Breast epithelium (tissue), 4 donors: ENCODE data around the gene PDZD2. TPM values are rescaled to one million over a fixed set of nuclear protein-coding genes. Genes with fewer than 3 reads are reported as not detected.
"Not testable (repeated sequence)": the region's sequence is repeated elsewhere in the genome, so short reads cannot be mapped to it uniquely, and the experiment has no call there.

Experiments
- DNase-seq, 2 donors: peaks; one replicate each; pipeline ENCODE4 v3.0.0-alpha.2; 2019; ENCODE audit warnings: low spot score in 2 of 2
- H3K27ac ChIP-seq, 2 donors: fragments of 200-600 bp; sonication (generic) in 1 of 2; one replicate each; pipeline ENCODE4 v1.5.1; 2016 to 2019; ENCODE audit warnings: mild to moderate bottlenecking in 1 of 2
- H3K27me3 ChIP-seq, 2 donors: fragments of 200-600 bp; sonication (generic) in 1 of 2; one replicate each; pipeline versions ENCODE4 v1.5.1 to v1.6.0; 2017 to 2019; ENCODE audit warnings: control low read depth in 1 of 2, mild to moderate bottlenecking in 1 of 2
- H3K36me3 ChIP-seq: fragments of 200-600 bp; one replicate; pipeline ENCODE4 v1.5.1; 2019
- H3K4me1 ChIP-seq, 2 donors: fragments of 200-600 bp; sonication (generic); one replicate each; pipeline ENCODE4 v1.5.1; 2016 to 2019; ENCODE audit warnings: control low read depth in 1 of 2
- H3K4me3 ChIP-seq, 3 donors: fragments of 200-600 bp; sonication (generic); 1 replicate in 2 of 3; 2 replicates in 1 of 3; pipeline ENCODE4 v1.5.1; 2016 to 2019; ENCODE audit warnings: mild to moderate bottlenecking in 3 of 3, moderate library complexity in 2 of 3
- H3K9me3 ChIP-seq, 2 donors: fragments of 200-600 bp; sonication (generic) in 1 of 2; one replicate each; pipeline ENCODE4 v1.5.1; 2016 to 2019; ENCODE audit warnings: control low read depth in 1 of 2
- POLR2A ChIP-seq: fragments of 450-650 bp; IDR thresholded peaks from one replicate; pipeline ENCODE4 v1.6.1; 2016; ENCODE audit warnings: antibody characterized with exemption, mild to moderate bottlenecking, moderate library complexity
- POLR2AphosphoS5 ChIP-seq, 3 donors: sonication (generic); formaldehyde crosslinking; IDR thresholded peaks; one replicate each; pipeline ENCODE4 v1.6.1; 2017; ENCODE audit warnings: antibody characterized with exemption in 3 of 3
- intact Hi-C: fragments of 100-400 bp; cut with DNase I; formaldehyde crosslinking; loops from one replicate; pipeline ENCODE4 v1.15.1; 2023; ENCODE audit warnings: low total_unique reads
- total RNA-seq, 3 donors: library from RNA; depleted of rRNA; stranded (reverse); fragments of >200 nt; gene quantifications; one replicate each; pipeline ENCODE4 v1.1.0, GENCODE V29; 2016
- TF ChIP-seq, protein P1 (sequence below), 3 donors: fragments of 450-650 bp; IDR thresholded peaks; one replicate each; pipeline ENCODE4 v1.5.1; 2016 to 2017; ENCODE audit warnings: antibody characterized with exemption in 3 of 3, mild to moderate bottlenecking in 3 of 3, moderate library complexity in 3 of 3

Gene PDZD2
- total RNA-seq, 3 donors from 2014 or later = 16.8 to 23.3 (median 17.7) TPM

DNA sequence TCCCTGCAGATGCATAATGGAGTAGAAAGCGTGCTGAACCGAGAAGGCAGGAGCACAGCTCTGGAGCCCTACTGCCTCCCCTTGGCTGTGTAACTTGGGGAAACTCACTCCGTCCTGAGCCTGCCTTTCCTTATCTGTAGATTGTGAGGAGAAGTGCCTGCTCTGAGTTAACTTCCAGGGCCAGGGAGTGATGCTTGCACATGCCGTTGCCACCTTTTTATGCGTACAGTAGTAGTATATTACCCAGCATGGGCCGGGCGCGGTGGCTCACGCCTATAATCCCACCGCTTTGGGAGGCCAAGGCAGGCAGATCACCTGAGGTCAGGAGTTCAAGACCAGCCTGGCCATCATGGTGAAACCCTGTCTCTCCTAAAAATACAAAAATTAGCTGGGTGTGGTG, 87.1 kb downstream of the PDZD2 start:
- H3K4me3 ChIP-seq = no peak overlapping the region
- H3K9me3 ChIP-seq = no peaks in the 10 kb centered on the region
- TF ChIP-seq POLR2A (no peak), POLR2AphosphoS5 (IDR thresholded peaks at IDR 0.05) (no peak)
- TF ChIP-seq, protein P1, sequence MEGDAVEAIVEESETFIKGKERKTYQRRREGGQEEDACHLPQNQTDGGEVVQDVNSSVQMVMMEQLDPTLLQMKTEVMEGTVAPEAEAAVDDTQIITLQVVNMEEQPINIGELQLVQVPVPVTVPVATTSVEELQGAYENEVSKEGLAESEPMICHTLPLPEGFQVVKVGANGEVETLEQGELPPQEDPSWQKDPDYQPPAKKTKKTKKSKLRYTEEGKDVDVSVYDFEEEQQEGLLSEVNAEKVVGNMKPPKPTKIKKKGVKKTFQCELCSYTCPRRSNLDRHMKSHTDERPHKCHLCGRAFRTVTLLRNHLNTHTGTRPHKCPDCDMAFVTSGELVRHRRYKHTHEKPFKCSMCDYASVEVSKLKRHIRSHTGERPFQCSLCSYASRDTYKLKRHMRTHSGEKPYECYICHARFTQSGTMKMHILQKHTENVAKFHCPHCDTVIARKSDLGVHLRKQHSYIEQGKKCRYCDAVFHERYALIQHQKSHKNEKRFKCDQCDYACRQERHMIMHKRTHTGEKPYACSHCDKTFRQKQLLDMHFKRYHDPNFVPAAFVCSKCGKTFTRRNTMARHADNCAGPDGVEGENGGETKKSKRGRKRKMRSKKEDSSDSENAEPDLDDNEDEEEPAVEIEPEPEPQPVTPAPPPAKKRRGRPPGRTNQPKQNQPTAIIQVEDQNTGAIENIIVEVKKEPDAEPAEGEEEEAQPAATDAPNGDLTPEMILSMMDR (IDR thresholded peaks at IDR 0.05) = no peak
- no peaks in the 10 kb centered on the region for H3K27me3 ChIP-seq
- intact Hi-C loops = loop anchor here (1.0 kb wide), 1 partner anchor 16 kb away; no protein-coding TSS in a partner anchor
- H3K27ac ChIP-seq = no peak overlapping the region
- H3K4me1 ChIP-seq = no peaks in the 10 kb centered on the region
- H3K36me3 ChIP-seq = no peaks in the 10 kb centered on the region
- DNase-seq = no peak

DNA sequence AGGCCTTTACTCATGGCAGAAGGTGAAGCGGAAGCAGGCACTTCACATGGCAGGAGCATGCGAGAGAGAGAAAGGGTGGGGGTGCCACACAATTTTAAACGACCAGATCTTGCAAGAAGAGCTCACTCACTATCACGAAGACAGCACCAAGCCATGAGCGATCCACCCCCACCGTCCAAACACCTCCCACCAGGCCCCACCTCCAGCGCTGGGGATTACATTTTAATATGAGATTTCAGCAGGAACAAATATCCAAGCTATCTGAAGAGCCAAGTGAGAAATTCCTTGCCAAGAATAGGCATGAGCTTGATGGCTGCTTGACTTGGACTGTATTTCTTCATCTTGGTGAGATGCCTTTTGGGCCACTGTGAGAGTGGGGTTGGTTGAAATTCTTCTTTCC, 88.0 kb downstream of the PDZD2 start:
- intact Hi-C loops = no loop called here
- H3K4me3 ChIP-seq = no peak overlapping the region
- no peaks in the 10 kb centered on the region for H3K36me3 ChIP-seq
- H3K9me3 ChIP-seq = no peaks in the 10 kb centered on the region
- H3K4me1 ChIP-seq = no peaks in the 10 kb centered on the region
- H3K27me3 ChIP-seq = no peaks in the 10 kb centered on the region
- TF ChIP-seq POLR2AphosphoS5 (IDR thresholded peaks at IDR 0.05) (no peak), POLR2A (no peak)
- TF ChIP-seq, protein P1 (IDR thresholded peaks at IDR 0.05) = no peak
- DNase-seq = no peak
- no peak overlapping the region for H3K27ac ChIP-seq

DNA sequence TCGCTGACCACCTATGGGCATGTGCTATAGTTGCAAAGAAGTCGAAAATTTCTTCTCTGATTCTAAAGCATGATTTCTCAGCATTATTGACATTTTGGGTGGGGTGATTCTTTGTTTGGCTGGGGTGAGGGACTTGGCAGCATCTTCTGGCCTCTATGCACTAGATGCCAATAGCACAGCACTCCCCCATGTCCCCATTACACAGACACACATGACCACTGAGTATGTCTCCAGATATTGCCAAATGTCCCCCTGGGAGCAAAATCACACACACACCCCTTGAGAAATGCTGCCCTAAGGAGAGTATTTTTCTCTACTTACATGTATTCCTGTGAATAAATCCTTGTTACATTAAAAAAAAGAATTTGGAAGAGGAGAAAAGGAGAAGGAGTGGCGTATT, 89.1 kb downstream of the PDZD2 start:
- Histone ChIP-seq H3K36me3 (no peaks in the 10 kb centered on the region), H3K27ac (no peak overlapping the region), H3K27me3 (no peaks in the 10 kb centered on the region), H3K4me1 (no peaks in the 10 kb centered on the region), H3K9me3 (no peaks in the 10 kb centered on the region), H3K4me3 (no peak overlapping the region)
- TF ChIP-seq, protein P1 (IDR thresholded peaks at IDR 0.05) = no peak
- TF ChIP-seq POLR2A = no peak
- no peak for TF ChIP-seq POLR2AphosphoS5 (IDR thresholded peaks at IDR 0.05)
- intact Hi-C loops = no loop called here
- DNase-seq = no peak

DNA sequence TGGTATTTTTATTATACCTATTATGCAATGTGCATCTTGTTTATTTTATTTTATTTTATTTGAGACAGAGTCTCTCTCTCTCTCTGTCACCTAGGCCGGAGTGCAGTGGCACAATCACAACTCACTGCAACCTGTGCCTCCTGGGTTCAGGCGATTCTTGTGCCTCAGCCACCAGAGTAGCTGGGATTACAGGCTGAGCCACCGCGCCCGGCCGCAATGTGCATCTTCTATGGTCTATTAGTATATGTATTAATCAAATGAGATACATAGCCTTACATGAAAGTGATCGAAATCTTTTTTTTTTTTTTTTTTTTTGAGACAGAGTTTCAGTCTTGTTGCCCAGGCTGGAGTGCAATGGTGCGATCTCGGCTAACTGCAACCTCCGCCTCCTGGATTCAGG, 89.9 kb downstream of the PDZD2 start:
- H3K9me3 ChIP-seq, H3K4me1 ChIP-seq, intact Hi-C loops, H3K4me3 ChIP-seq, H3K27me3 ChIP-seq, H3K27ac ChIP-seq, H3K36me3 ChIP-seq, DNase-seq: not testable (repeated sequence)

DNA sequence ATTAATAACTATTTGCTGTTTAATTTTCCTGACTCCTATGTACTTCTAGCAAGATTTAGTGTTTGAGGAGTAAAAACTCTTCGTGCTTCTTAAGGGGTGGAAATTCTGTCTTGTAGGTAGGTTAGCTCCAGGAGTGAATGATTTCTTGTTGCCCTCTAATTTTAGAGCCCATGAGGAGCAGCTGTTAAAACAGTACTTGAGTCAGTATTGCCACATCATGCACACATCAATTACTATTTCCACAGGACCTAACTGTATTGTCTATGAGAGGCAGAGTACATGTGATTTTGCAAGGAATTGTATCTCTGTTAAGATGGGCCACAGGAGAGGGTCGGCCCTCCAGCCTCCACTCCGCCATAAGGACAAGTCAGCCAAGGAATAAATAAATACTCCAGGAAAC, 91.2 kb downstream of the PDZD2 start:
- H3K9me3 ChIP-seq = no peaks in the 10 kb centered on the region
- no peaks in the 10 kb centered on the region for H3K27me3 ChIP-seq
- no peak for DNase-seq
- no peak overlapping the region for H3K27ac ChIP-seq
- no peak overlapping the region for H3K4me3 ChIP-seq
- H3K4me1 ChIP-seq = no peaks in the 10 kb centered on the region
- H3K36me3 ChIP-seq = no peaks in the 10 kb centered on the region
- TF ChIP-seq, protein P1 (IDR thresholded peaks at IDR 0.05) = no peak
- TF ChIP-seq POLR2AphosphoS5 (IDR thresholded peaks at IDR 0.05) (no peak), POLR2A (no peak)
- intact Hi-C loops = no loop called here

DNA sequence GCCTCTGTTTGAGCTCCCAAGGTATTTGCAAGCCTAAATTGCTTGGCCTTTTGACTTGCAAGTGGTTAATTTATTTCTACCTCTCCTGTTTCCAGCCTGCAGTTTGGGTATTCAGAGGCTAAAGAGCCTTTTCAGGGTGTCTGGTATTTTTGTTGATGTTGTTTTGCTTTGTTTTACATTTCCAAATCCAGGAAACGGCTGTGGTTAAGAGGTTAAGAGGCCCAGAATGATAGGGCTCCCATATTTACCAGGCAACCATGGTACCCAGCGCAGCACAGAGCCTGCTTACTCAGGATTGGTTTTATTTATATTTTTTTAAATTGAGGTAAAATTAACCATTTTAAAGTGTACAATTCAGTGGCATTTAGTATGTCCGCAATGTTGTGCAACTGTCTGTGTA, 92.1 kb downstream of the PDZD2 start:
- TF ChIP-seq, protein P1 (IDR thresholded peaks at IDR 0.05) = no peak
- TF ChIP-seq POLR2AphosphoS5 (IDR thresholded peaks at IDR 0.05) = no peak
- no peak for TF ChIP-seq POLR2A
- intact Hi-C loops = no loop called here
- H3K36me3 ChIP-seq = no peaks in the 10 kb centered on the region
- no peaks in the 10 kb centered on the region for H3K27me3 ChIP-seq
- no peaks in the 10 kb centered on the region for H3K4me1 ChIP-seq
- DNase-seq = no peak
- H3K4me3 ChIP-seq = no peak overlapping the region
- no peaks in the 10 kb centered on the region for H3K9me3 ChIP-seq
- H3K27ac ChIP-seq = no peak overlapping the region
